ENCODE data around the gene PTPRC.

- TF ChIP-seq ARNT (IDR thresholded peaks at IDR 0.05) (no peak), HDGF (IDR thresholded peaks at IDR 0.05; ENCODE audit: borderline replicate concordance) (no peak), SP1 (IDR thresholded peaks at IDR 0.05) (no peak), NFRKB (IDR thresholded peaks at IDR 0.05) (no peak), TARDBP (IDR thresholded peaks at IDR 0.05) (no peak), FOXM1 (IDR thresholded peaks at IDR 0.05; ENCODE audit: borderline replicate concordance) (no peak)
Measured at GRCh38 chr1:198655459-198656121, 16.8 kb downstream of the PTPRC start.

Data from HEK293T (cell line).